ENCODE results near the gene FKBP10.
A peak's percentile ranks its signal among the peaks of the same experiment; 100 is the strongest.
"Not testable (repeated sequence)": the region's sequence is repeated elsewhere in the genome, so short reads cannot be mapped to it uniquely, and the experiment has no call there.

The FKBP10 gene

DNA sequence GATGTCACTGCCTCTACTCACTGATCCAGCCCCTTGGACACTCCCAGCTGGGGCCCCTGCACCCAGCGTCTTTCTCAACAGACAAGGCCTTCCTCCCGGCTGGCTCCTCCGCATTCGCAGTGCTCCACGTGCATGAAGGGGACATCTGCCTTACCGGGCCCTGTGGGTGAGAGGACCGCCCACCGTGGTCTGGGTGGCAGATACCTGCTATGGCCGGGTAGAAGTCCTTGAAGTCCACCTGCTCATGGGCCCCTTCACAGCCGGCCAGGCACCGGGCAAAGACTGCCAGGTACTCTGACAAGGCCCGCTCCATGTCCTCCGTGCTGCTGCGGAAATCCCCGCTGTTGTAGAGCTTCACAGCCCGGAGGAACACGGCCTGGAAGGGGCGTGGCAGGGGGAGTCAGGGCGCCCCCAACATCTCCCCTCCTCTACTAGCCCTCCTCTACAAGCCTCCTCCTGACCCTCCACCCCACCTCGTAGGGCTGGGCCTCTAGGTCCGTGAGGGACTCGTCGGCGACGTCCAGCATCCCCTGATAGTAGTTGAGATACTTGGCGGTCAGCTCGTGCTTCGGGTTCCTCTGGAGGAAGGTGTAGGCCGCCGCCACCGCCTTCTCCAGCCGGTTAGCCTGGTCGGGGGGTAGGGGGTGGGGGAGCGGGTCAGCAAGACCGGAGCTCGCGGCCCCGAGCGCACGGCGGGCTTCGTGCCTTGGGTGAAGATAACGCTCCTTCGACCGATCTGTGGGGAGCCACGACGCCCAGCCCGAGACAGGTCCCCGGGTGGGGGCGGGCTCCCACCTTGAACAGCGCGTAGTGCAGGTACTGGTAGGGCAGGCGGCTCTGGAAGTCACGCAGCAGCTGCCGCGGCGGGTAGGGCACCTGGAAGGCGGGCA is 1.9 kb upstream of the FKBP10 start:
- no peak for DNase-seq

DNA sequence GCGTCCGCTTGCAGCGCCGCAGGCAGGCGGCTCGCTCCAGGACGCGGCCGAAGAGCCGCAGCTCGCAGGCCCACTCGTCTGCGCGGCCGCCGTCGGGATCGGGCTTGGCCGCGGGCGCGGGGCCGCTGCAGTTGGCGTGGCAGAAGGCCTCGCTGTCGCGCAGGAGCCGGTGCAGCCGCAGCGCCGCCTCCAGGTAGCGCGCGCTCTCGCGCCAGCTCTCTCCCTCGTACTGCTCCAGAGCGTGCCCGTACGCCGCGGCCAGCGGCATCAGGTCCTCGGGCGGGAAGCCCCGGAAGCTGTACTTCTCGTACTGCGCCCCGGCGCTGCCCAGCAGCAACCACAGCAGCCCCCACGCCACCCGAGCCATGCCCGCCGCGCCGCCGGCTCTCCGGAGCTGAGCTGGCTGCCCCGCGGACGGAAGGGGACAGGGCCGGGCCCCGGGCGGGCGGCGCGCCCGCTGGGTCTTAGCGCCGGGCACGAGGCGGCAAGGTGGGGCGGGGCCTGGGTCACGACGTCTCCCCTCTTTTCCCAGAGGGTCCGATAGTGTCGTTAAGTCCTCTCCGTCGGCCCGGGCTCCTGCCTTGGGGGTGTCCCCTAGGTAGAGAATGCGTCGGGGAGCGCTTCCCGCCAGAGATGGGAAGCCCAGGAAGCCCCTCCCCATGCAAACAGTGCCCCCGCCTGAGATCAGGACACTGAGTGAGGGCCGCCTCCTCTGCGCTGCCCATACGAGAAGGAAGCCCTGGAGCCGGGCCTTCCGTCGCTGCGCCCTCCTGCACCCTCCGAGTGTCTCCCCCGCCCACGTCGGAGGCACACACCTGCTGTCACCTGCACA is 1.0 kb upstream of the FKBP10 start, which contains the start of gene P3H4:
TSS of gene P3H4 (minus strand) at position 401 of the 832 bp plus-strand sequence. CDS start at position 367, 34 bp downstream.
- peak; percentile 74 for DNase-seq

DNA sequence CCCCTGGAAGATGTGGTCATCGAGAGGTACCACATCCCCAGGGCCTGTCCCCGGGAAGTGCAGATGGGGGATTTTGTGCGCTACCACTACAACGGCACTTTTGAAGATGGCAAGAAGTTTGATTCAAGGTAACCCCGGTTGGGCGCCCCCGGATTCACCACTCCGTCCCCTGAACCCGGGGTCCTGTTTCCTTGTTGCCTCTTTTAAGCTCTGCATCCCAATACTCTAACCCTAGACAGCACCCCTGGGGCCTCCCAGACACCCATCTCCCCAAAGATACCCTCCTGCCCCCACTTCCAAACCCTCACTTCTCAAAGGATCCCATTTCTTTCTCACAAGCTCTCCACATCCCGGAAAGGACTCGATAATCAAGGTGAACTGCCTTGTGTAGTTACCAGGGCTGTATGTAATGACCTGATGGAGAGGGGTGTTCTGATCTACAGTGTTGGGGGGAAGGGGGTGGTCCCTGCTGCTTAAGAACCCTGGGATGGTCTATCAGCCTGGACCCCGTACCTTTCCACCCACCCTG is 412 bp downstream of the FKBP10 start:
- no peak for DNase-seq

DNA sequence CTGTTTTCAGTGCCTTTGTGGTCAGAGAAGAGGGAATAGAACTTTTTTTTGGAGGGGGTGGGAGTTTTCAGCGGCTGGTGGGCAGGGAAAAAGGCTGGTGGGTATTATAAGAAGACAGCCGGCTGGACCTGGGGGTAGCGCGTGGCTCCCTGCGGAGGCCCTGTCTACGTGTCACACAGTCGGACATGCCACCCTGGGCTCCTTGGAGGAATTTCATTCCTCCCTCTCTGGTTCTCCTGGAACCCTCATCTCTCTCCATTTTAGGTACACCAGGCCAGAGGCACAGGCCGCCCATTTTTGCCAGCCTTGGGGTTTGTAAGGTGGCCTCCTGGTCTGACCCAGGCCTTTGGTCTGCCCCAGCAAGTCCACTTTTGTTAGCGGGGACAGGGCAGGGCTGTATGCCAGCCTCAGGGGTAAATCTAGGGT is 908 bp downstream of the FKBP10 start:
- DNase-seq = no peak

DNA sequence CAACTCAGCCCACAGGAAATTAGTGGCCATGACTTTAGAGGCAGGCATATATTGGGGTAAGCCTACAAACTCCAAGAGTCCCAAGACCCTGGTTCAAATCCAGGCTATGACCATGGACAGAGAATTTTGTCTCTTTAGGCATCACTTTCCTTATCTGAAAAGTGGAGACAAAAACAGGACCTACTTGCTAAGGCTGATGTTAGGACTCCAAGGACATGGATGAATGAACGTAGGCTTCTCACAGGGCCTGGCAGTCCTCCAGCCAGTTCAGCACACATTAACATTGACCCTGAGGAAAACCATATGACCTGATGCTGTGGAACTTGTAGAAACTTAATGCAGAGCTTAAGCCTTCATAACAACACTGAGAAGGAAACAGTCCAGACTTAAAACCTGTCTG is 1.4 kb downstream of the FKBP10 start:
- DNase-seq = no peak

DNA sequence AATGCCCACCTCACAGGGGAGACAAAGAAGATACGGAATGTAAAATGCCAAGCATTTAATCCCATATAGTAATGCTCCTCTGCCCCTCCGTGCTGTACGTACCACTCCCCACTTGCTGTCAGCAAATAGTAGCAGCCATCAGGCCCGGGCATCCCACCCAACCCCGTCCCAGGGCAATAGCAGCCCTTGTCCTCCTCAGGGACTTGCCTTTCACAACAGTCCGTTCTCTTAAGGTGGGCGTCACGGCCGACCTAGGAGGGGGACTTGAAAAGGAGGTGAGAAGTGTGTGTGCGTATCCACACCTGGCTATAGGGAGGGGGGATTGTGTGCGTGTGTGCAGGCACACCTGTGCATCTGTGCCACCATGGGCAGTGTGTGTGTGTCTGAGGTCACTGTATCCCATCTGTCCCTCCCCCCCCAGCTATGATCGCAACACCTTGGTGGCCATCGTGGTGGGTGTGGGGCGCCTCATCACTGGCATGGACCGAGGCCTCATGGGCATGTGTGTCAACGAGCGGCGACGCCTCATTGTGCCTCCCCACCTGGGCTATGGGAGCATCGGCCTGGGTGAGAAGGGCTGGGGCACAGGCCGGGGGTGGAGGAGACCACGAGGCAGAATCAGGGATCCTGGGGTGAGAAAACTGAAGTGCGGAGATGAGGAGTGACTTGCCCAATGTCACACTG is 4.0 kb downstream of the FKBP10 start:
- no peak for DNase-seq

DNA sequence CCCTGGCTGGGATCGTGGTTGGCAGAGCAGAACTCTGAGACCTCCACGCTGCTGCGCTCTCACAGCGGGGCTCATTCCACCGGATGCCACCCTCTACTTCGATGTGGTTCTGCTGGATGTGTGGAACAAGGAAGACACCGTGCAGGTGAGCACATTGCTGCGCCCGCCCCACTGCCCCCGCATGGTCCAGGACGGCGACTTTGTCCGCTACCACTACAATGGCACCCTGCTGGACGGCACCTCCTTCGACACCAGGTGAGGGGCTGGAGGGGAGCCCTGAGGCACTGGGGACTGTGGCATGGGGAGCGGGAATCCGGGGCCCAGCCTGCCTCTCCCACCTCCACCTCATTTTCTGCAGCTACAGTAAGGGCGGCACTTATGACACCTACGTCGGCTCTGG is 5.2 kb downstream of the FKBP10 start:
- no peak for DNase-seq

DNA sequence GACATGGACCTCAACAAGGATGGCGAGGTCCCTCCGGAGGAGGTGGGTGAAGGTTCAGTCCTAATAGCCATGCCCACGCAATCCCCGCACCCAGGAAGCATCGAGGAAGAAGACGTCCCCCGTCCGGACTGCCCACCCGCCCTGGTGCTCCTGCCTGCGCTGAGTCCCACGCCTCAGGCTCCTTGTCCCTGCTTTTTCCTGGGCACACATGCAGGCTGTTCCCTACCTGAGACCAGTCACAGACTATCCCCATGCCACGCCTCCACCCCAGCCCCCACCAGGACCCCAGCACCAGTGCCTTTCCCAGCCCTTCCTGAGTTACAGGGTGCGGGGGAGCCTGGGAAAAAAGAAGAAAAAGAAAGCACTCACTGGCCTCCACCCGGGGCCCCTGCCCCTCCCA is 9.0 kb downstream of the FKBP10 start:
- no peak for DNase-seq

DNA sequence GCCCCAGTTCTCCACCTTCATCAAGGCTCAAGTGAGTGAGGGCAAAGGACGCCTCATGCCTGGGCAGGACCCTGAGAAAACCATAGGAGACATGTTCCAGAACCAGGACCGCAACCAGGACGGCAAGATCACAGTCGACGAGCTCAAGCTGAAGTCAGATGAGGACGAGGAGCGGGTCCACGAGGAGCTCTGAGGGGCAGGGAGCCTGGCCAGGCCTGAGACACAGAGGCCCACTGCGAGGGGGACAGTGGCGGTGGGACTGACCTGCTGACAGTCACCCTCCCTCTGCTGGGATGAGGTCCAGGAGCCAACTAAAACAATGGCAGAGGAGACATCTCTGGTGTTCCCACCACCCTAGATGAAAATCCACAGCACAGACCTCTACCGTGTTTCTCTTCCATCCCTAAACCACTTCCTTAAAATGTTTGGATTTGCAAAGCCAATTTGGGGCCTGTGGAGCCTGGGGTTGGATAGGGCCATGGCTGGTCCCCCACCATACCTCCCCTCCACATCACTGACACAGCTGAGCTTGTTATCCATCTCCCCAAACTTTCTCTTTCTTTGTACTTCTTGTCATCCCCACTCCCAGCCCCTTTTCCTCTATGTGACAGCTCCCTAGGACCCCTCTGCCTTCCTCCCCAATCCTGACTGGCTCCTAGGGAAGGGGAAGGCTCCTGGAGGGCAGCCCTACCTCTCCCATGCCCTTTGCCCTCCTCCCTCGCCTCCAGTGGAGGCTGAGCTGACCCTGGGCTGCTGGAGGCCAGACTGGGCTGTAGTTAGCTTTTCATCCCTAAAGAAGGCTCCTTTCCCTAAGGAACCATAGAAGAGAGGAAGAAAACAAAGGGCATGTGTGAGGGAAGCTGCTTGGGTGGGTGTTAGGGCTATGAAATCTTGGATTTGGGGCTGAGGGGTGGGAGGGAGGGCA is 9.7 kb downstream of the FKBP10 start:
- no peak for DNase-seq

DNA sequence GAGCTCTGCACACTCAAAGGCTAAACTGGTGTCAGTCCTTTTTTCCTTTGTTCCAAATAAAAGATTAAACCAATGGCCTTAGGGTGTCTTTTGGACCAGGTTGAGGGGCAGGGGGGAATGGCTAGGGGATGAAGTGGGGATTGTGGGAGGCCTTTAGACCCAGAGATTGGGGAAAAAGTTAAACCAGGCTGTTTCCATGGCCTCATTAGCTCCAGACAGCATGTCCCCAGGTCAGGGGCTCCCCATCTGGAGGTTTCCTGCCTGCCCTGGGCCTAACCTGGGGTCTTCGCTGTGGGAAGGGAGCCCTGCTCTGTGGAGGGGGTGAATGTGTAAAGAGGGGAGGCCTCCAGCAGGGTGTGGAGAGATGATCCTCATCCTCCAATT is 10.3 kb downstream of the FKBP10 start:
- no peak for DNase-seq

DNA sequence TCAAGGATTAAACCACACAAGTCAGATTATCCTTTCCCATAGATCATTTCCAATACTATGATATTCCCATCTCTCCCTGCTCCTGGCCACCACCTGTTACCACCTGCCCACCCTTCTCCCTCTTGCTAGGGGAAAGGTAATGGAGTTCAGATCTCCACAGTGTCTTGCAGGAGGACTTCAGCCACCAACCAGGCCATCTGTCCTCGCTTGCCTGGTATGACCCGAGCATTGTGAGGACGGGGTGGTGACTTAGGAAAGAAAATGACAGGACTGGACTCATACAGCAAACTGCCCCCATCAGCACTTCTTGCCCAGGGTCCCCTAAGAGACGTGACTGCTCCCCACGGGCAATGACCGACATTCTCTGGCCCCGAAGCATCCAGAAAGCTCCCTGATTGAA is 10.8 kb downstream of the FKBP10 start:
- no peak for DNase-seq

DNA sequence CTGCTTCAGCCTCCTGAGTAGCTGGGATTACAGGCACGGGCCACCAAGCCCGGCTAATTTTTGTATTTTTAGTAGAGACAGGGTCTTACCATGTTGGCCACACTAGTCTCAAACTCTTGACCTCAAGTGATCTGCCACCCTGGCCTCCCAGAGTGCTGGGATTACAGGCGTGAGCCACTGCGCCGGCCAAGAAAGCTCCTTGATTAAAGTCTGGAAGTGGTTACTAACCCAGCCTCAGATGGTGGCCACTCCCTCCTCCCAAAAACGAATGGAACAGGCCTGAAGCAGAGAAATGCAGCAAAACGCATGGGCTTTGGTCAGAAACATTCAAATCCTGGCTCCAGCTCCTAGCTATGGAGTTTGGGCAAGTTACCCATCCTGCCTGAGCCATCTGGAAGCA is 11.3 kb downstream of the FKBP10 start:
- DNase-seq = no peak

DNA sequence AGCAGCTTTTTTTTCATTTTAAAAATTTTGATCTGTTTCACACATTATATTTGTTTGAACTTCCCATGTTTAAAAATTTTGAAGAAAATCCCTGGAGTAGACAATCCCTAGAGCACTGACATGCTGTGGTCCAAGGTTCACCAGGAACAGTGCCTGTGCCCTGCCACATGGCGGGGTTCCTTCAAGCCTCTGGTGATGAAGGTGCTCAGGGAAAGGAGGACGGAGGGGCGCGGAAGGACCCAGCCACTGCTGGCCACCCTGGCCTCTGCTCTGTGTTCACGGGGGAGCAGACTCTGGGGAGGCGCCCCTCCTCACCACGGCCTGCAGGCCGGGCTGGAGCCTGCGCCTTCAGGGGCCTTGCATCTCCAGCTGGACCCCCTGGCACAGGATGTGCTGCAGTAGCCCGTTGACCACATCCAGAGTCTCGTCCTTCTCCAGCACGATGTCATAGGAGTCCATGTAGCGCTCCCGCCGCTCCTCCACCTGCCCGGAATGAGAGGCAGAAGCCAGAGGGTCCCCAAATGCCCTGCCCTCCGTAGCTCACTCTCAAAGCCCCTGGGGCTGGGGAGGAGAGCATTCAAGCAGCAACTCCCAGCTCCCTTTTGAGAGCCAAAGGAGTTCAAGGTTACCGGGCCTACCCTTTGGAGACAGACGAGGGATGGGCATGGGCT is 12.5 kb downstream of the FKBP10 start:
- no peak for DNase-seq

DNA sequence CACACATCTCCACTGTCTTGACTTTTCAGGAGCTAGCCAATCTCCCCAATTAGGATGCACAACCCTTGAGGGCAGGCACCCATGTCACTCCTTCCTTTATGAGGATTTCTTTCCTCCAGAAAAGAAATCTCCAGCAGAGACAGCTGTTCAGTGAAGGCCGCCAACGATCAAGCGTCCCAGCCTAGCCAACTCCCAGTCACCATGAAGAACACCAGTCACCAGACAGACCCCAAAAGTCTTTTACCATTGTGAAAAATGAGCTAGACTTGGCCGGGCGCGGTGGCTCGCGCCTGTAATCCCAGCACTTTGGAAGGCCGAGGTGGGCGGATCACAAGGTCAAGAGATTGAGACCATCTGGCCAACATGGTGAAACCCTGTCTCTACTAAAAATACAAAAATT is 17.2 kb downstream of the FKBP10 start:
- not testable (repeated sequence) for DNase-seq

DNA sequence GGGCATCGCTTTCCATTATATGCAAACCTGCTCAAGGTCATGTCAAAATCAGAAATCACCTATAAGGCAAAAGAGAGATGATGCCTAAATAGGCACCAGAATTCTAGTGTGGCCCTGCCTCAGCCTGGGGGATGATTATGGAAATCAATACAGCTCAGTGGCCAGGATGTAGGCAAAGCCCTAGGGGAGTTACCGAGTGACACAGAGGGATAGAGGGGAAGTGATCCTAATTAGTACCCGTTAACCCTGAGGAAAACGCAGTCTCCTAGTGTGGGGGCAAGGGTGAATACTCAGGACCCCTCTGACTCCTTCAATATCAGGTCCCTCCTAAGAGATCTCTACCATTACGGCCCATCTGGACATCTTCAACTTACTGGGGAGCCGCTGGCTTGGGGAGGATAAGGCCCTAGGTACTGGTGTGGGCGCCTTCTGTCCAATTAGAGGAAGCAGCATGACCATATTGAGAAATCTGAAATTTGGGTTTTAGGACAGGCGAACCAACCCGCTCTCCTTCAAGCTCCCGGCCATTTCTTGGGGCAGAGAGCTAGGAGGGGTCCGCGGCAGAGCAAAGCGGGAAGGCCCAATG is 22.5 kb downstream of the FKBP10 start:
- no peak for DNase-seq

DNA sequence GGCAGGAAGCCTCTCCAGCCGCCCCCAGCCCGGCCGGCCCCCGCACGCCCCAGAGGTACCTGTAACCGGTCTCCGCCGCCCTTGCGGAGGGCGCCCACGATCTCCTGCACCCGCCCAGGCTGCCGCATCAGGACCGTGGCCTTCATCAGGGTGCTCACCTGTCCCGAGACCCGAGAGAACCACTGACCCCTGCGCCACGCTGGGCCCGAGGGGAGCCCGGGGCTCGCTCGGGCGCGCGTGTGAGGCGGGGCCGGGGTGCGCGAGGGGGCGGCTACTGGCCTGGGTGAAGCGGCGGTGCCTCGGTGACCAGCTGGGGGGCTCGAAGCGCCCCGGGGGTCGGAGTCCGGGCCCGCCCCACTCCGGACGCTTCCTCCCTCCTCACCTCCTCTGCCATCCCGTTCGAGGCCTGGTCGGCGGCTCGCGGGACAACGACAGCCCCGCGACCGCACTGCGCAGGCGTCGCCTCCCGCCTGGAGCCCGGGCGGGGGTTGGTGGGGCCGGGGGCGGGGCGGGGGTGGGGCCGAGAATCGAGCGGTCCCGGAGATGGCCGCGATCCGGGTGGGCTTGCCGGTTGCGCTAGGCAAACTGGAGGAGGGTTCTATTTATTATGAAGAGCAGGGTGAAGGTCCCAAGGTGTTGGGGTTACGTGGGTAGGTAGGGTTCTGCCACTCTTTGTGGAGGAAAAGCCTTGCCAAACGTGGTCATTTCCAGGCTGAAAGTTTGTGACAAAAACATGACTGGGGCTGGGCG is 23.2 kb downstream of the FKBP10 start, which contains the start of gene NT5C3B:
TSS of gene NT5C3B (minus strand) at position 433 of the 750 bp plus-strand sequence. CDS start at position 394, 39 bp downstream.
- DNase-seq = peak; percentile 58

DNA sequence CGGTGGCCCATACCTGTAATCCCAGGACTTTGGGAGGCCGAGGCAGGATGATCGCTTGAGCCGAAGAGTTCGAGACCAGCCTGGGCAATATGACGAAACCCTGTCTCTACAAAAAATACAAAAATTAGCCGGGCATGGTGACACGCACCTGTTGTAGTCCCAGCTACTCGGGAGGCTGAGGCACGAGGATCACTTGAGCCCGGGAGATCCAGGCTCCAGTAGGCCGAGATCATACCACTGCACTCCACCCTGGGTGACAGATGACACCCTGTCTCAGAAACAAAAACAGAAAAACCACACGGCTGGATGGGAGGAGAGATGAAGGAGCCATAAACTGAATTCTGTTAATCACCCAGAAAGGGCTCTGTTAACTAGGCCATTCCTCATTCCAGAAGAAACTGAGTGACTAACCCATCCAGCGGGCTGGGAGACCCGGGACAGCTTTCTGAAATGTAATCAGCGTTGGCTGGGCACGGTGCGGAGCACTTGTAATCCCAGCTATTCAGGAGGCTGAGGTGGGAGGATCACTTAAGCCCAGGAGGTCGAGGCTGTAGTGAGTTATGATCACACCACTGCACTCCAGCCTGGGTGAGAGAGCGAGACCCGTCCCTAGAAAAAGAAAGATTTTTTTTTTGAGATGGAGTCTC is 23.9 kb downstream of the FKBP10 start:
- no peak for DNase-seq

DNA sequence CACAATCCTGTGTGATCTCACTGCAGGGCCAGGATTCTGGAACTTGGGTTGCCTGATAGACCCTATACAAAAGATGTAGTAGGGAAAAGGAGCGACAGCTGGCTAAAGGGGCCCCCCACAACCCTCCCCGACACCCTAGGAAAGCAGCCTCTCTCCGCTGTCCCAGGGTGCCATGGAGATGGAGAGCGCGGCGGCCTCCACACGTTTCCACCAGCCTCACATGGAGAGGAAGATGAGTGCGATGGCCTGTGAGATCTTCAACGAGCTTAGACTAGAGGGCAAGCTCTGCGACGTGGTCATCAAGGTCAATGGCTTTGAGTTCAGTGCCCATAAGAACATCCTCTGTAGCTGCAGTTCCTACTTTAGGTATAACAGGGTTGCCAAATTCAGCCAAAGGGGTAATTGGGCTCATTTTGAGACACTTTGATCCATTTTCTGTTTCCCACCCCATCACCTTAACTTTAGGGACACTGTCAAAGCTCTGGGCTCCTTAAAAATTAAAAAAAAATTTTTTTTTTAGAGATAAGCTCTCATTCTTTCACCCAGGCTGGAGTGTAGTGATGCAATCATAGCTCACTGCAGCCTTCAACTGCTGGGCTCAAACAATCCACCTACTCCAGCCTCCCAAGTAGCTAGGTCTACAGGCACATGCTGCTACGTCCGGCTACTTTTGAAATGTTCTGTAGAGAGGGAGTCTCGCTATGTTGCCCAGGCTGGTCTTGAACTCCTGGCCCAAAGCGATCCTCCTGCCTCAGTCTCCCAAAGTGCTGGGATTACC is 25.1 kb downstream of the FKBP10 start, which contains the start of gene KLHL10:
TSS of gene KLHL10 (plus strand) at position 65 of the 778 bp plus-strand sequence. CDS start at position 173, 108 bp downstream.
- DNase-seq = no peak

All from activated CD8-positive, alpha-beta memory T cell treated with anti-CD3 and anti-CD28 coated beads, Interleukin-2, amount 50 U/mL, for 4 hours (primary cell).